Endothelial cell (in vitro differentiated cells): ENCODE data around the gene MED12. TPM values are rescaled to one million over a fixed set of nuclear protein-coding genes. Genes with fewer than 3 reads are reported as not detected.

ENCODE experiments used
- DNase-seq: peaks from one replicate; pipeline ENCODE4 v3.0.0; 2021; ENCODE audit warnings: low spot score
- H3K27ac Mint-ChIP-seq: one replicate; pipeline ENCODE4 v1.8.0; 2021; ENCODE audit warnings: mixed read lengths, inconsistent platforms; ENCODE audit not compliant: unreplicated experiment
- H3K27me3 Mint-ChIP-seq: one replicate; pipeline ENCODE4 v1.8.0; 2021; ENCODE audit warnings: mild to moderate bottlenecking, moderate library complexity, mixed read lengths, inconsistent platforms; ENCODE audit not compliant: unreplicated experiment
- H3K36me3 Mint-ChIP-seq: one replicate; pipeline ENCODE4 v1.8.0; 2021; ENCODE audit warnings: mild to moderate bottlenecking, low read depth, mixed read lengths, inconsistent platforms; ENCODE audit not compliant: unreplicated experiment
- H3K4me1 Mint-ChIP-seq: one replicate; pipeline ENCODE4 v1.8.0; 2021; ENCODE audit warnings: mild to moderate bottlenecking, mixed read lengths, inconsistent platforms; ENCODE audit not compliant: unreplicated experiment
- H3K4me3 Mint-ChIP-seq: one replicate; pipeline ENCODE4 v1.8.0; 2021; ENCODE audit warnings: mild to moderate bottlenecking, mixed read lengths, inconsistent platforms; ENCODE audit not compliant: unreplicated experiment
- H3K9me3 Mint-ChIP-seq: one replicate; pipeline ENCODE4 v1.8.0; 2021; ENCODE audit warnings: mixed read lengths, inconsistent platforms; ENCODE audit not compliant: unreplicated experiment
- CTCF ChIP-seq: fragments of 200-600 bp; sonication (generic); IDR thresholded peaks from one replicate; pipeline ENCODE4 v1.5.0; 2021; ENCODE audit warnings: antibody characterized with exemption; ENCODE audit not compliant: unreplicated experiment
- total RNA-seq: library from RNA; stranded (reverse); fragmentation: NEBNext Ultra II Directional; extraction: Animal tissue kit (Norgen Biotek cat#: 25700); gene quantifications from one replicate; pipeline ENCODE4 v1.2.1, GENCODE V29; 2021; ENCODE audit not compliant: unreplicated experiment

Gene MED12
- total RNA-seq, 1 donor from 2014 or later, result 128 TPM

- H3K4me1 Mint-ChIP-seq, result peaks cover 9% of the 10 kb centered on the region
- peaks cover 2% of the 10 kb centered on the region for H3K27me3 Mint-ChIP-seq
- H3K4me3 Mint-ChIP-seq, result no peak overlapping the region
- no peaks in the 10 kb centered on the region for H3K36me3 Mint-ChIP-seq
- no peak for DNase-seq
- H3K27ac Mint-ChIP-seq, result no peak overlapping the region
- no peaks in the 10 kb centered on the region for H3K9me3 Mint-ChIP-seq
- TF ChIP-seq CTCF, result no peak
These were observed 48.8 kb downstream of the MED12 start for GRCh38 chrX:71167031-71167781.

DNA sequence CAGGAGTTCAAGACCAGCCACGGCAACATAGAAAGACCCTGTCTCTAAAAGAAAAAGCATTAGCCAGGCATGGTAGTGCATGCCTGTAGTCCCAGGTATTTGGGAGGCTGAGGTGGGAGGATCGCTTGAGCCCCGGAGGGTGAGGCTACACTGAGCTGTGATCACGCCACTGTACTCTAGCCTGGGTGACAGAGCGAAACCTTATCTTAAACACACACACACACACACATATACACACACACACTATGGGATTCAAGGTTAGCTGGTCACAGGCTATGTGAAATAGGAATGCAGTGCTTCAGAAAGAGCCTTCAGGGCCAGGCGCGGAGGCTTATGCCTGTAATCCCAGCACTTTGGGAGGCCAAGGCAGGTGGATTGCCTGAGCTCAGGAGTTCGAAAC lies 49.7 kb downstream of the MED12 start:
- Mint-ChIP-seq H3K36me3 (no peaks in the 10 kb centered on the region), H3K27ac (no peak overlapping the region), H3K4me3 (no peak overlapping the region), H3K9me3 (no peaks in the 10 kb centered on the region), H3K27me3 (peaks cover 2% of the 10 kb centered on the region), H3K4me1 (peaks cover 9% of the 10 kb centered on the region)
- no peak for DNase-seq
- no peak for TF ChIP-seq CTCF

- H3K4me1 Mint-ChIP-seq, result peaks cover 5% of the 10 kb centered on the region
- no peak overlapping the region for H3K4me3 Mint-ChIP-seq
- TF ChIP-seq CTCF, result no peak
- no peak overlapping the region for H3K27ac Mint-ChIP-seq
- H3K9me3 Mint-ChIP-seq, result no peaks in the 10 kb centered on the region
- DNase-seq, result no peak
- peaks cover 4% of the 10 kb centered on the region for H3K27me3 Mint-ChIP-seq
- no peaks in the 10 kb centered on the region for H3K36me3 Mint-ChIP-seq
These were observed 51.2 kb downstream of the MED12 start for GRCh38 chrX:71169586-71169985.

- DNase-seq, result no peak
- no peaks in the 10 kb centered on the region for H3K36me3 Mint-ChIP-seq
- peaks cover 4% of the 10 kb centered on the region for H3K27me3 Mint-ChIP-seq
- no peaks in the 10 kb centered on the region for H3K9me3 Mint-ChIP-seq
- no peak for TF ChIP-seq CTCF
- H3K4me1 Mint-ChIP-seq, result peaks cover 5% of the 10 kb centered on the region
- no peak overlapping the region for H3K4me3 Mint-ChIP-seq
- H3K27ac Mint-ChIP-seq, result no peak overlapping the region
These were observed 52.3 kb downstream of the MED12 start for GRCh38 chrX:71170660-71171059.

DNA sequence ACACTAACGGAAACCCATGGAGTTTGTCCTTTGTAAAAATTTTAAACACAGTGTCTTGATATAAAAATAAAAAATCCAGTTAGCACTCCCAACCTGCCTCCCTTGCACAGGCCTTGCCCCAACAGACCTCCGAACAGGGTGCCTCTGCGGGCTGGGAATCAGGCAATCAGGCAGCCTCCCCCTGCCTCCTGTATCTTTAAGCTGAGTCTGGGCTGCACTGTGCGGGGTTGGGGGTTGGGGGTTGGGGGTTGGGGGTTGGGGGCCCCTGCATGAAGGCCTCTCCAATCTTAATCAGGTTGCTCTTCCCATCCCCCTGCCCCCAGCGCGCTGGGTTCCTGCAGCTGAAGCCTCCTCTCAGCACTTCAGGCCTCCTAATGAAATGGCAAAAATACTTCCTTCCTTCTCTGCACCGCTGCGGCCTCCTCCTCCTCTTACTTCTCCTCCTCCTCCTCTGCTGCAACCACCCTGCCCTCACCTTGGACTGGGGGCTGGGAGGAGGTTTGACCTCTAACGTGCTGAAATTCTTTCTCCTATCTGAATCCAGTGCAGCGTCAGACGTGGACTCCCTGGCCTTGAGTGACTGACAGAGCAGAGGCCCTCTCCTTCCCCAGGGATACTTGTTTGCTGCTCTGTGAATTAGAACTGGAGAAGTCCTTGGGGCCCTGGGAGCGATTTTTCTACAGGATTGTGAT lies 52.9 kb downstream of the MED12 start:
- Mint-ChIP-seq H3K4me3 (no peak overlapping the region), H3K36me3 (no peaks in the 10 kb centered on the region), H3K4me1 (peaks cover 5% of the 10 kb centered on the region), H3K27ac (no peak overlapping the region), H3K27me3 (peaks cover 4% of the 10 kb centered on the region), H3K9me3 (no peaks in the 10 kb centered on the region)
- DNase-seq, result no peak
- TF ChIP-seq CTCF, result no peak
